HEK293 (cell line): ENCODE data around the gene KREMEN1.

Experiments
- CTCF ChIP-seq: fragments of 450-650 bp; formaldehyde crosslinking; IDR thresholded peaks from 2 replicates; pipeline ENCODE4 v1.5.1; 2016; ENCODE audit warnings: missing biosample characterization, missing genetic modification characterization
- HOXA7 ChIP-seq: sonication (generic); formaldehyde crosslinking; IDR thresholded peaks from 2 replicates; pipeline ENCODE4 v1.8.1; 2022; ENCODE audit warnings: missing genetic modification reagents, borderline replicate concordance
- KLF10 ChIP-seq: fragments of 450-650 bp; IDR thresholded peaks from 2 replicates; pipeline ENCODE4 v1.5.1; 2018; ENCODE audit warnings: missing biosample characterization, mild to moderate bottlenecking, missing genetic modification characterization
- ZNF398 ChIP-seq: fragments of 450-650 bp; formaldehyde crosslinking; IDR thresholded peaks from 2 replicates; pipeline ENCODE4 v1.5.1; 2017; ENCODE audit warnings: missing biosample characterization, missing genetic modification characterization

GRCh38 chr22:29194184-29194583 is 121.3 kb downstream of the KREMEN1 start:
- TF ChIP-seq HOXA7 (CRISPR knock-in tag) = no peak
- no peak for TF ChIP-seq CTCF (tag by site-specific recombination)
- TF ChIP-seq KLF10 (tag by site-specific recombination) = no peak
- TF ChIP-seq ZNF398 = no peak
